Neuronal stem cell (in vitro differentiated cells): ENCODE data around the gene PDCL2.

ENCODE experiments used
- DNase-seq: peaks from one replicate; pipeline ENCODE4 v3.0.0-alpha.2; 2013; ENCODE audit warnings: low spot score
- H2AFZ ChIP-seq: one replicate; pipeline ENCODE4 v1.6.1; 2013; ENCODE audit warnings: mild to moderate bottlenecking, low read length, inconsistent platforms
- H2AK5ac ChIP-seq: 2 replicates; pipeline ENCODE4 v1.6.1; 2013; ENCODE audit warnings: low read depth, mild to moderate bottlenecking, inconsistent platforms, low read length, moderate library complexity, mixed read lengths
- H2BK120ac ChIP-seq: 2 replicates; pipeline ENCODE4 v1.6.1; 2013; ENCODE audit warnings: low read depth, mild to moderate bottlenecking, inconsistent platforms, low read length, moderate library complexity, mixed read lengths
- H2BK12ac ChIP-seq: one replicate; pipeline ENCODE4 v1.6.1; 2013; ENCODE audit warnings: low read length, inconsistent platforms
- H2BK15ac ChIP-seq: 2 replicates; pipeline ENCODE4 v1.6.1; 2013; ENCODE audit warnings: mild to moderate bottlenecking, low read length, inconsistent platforms, mixed read lengths
- H2BK5ac ChIP-seq: one replicate; pipeline ENCODE4 v1.6.1; 2013; ENCODE audit warnings: inconsistent platforms, mild to moderate bottlenecking, low read length, moderate library complexity
- H3K14ac ChIP-seq: one replicate; pipeline ENCODE4 v1.6.1; 2013; ENCODE audit warnings: low read length, inconsistent platforms
- H3K18ac ChIP-seq: 2 replicates; pipeline ENCODE4 v1.6.1; 2013; ENCODE audit warnings: low read length, inconsistent platforms
- H3K23ac ChIP-seq: 2 replicates; pipeline ENCODE4 v1.6.1; 2013; ENCODE audit warnings: low read depth, mild to moderate bottlenecking, mixed read lengths, low read length, inconsistent platforms; ENCODE audit not compliant: poor library complexity
- H3K27ac ChIP-seq: replicated peaks from 3 replicates; pipeline ENCODE4 v1.5.1; 2013; ENCODE audit warnings: low read length, inconsistent platforms
- H3K27me3 ChIP-seq, 3 experiments: 2 replicates each; pipeline ENCODE4 v1.6.1; 2013; ENCODE audit warnings: low read length in 3 of 3, mild to moderate bottlenecking in 2 of 3, inconsistent platforms in 1 of 3, low read depth in 1 of 3, mixed read lengths in 1 of 3, moderate library complexity in 1 of 3; ENCODE audit not compliant: control insufficient read depth in 3 of 3, insufficient read depth in 3 of 3
- H3K36me3 ChIP-seq, 2 donors: replicated peaks in 1 of 2; 2 replicates each; pipeline ENCODE4 v1.6.1; 2013; ENCODE audit warnings: low read length in 2 of 2; ENCODE audit not compliant: control insufficient read depth in 2 of 2, insufficient read depth in 2 of 2
- H3K4ac ChIP-seq: 2 replicates; pipeline ENCODE4 v1.6.1; 2013; ENCODE audit warnings: inconsistent platforms, mild to moderate bottlenecking, low read length, moderate library complexity
- H3K4me1 ChIP-seq, 2 donors: 1 replicate in 1 of 2; 2 replicates in 1 of 2; pipeline ENCODE4 v1.6.1; 2013; ENCODE audit warnings: low read length in 2 of 2, low read depth in 1 of 2; ENCODE audit not compliant: control insufficient read depth in 2 of 2, insufficient read depth in 1 of 2
- H3K4me2 ChIP-seq: one replicate; pipeline ENCODE4 v1.6.1; 2013; ENCODE audit warnings: mild to moderate bottlenecking, low read length, inconsistent platforms; ENCODE audit not compliant: insufficient read depth, poor library complexity, severe bottlenecking
- H3K4me3 ChIP-seq, 2 donors: 2 replicates each; pipeline ENCODE4 v1.5.1; 2013; ENCODE audit warnings: low read length in 2 of 2, mild to moderate bottlenecking in 2 of 2, inconsistent platforms in 1 of 2, moderate library complexity in 1 of 2
- H3K79me1 ChIP-seq: one replicate; pipeline ENCODE4 v1.6.1; 2013; ENCODE audit warnings: low read depth, mild to moderate bottlenecking, inconsistent platforms, low read length, moderate library complexity
- H3K9ac ChIP-seq: one replicate; pipeline ENCODE4 v1.6.1; 2013; ENCODE audit warnings: mild to moderate bottlenecking, low read depth, low read length, inconsistent platforms; ENCODE audit not compliant: poor library complexity
- H3K9me3 ChIP-seq, 2 donors: replicated peaks in 1 of 2; 2 replicates each; pipeline versions ENCODE3 to v1.6.1; 2013; ENCODE audit warnings: low read length in 2 of 2, mild to moderate bottlenecking in 2 of 2, inconsistent platforms in 1 of 2, low read depth in 1 of 2, mixed read lengths in 1 of 2, moderate library complexity in 1 of 2; ENCODE audit not compliant: control insufficient read depth in 2 of 2, insufficient read depth in 1 of 2
- H4K8ac ChIP-seq: one replicate; pipeline ENCODE4 v1.6.1; 2013; ENCODE audit warnings: low read depth, mild to moderate bottlenecking, inconsistent platforms, low read length, moderate library complexity
- H4K91ac ChIP-seq: one replicate; pipeline ENCODE4 v1.6.1; 2013; ENCODE audit warnings: low read length, low read depth, mild to moderate bottlenecking, inconsistent platforms; ENCODE audit not compliant: poor library complexity
- WGBS, 2 donors: extraction: QIAGEN DNeasy Blood & Tissue Kit; methylation state at CpG; one replicate each; pipeline ENCODE4 v1.1.7; 2013; ENCODE audit warnings: missing lambda C conversion rate in 2 of 2, mixed read lengths in 1 of 2; ENCODE audit not compliant: insufficient read length in 2 of 2, insufficient replicate concordance in 1 of 2; ENCODE audit errors: extremely low coverage in 2 of 2; 5-methylcytosine and 5-hydroxymethylcytosine counted together

Gene PDCL2

DNA sequence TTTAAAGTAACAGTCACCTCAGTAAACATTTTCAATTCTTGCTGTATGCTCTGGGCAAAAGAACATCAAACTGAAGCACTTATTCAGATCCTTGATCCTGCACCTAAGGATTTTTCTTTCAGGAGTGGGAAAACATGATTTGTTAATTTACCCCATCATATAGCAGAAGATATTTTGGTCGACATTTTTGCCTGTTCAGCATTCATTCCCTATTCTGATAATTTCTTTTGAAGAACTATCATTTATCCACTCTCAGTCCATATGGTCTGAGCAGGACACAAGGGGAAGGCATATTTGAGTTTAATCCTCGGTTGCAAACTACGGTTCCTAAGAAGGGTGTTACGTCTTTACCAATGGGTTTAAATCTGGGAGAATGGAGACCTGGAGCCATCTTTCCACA lies 44.1 kb downstream of the PDCL2 start:
- no peaks in the 10 kb centered on the region for H3K9me3 ChIP-seq
- DNase-seq: no peak
- no peak overlapping the region for H3K4me2 ChIP-seq
- H3K79me1 ChIP-seq: peaks cover 2% of the 10 kb centered on the region
- no peak overlapping the region for H3K4ac ChIP-seq
- no peak overlapping the region for H4K8ac ChIP-seq
- no peak overlapping the region for H2BK12ac ChIP-seq
- no peak overlapping the region for H4K91ac ChIP-seq
- H3K4me1 ChIP-seq: peaks cover 0 to 10% of the 10 kb centered on the region in 2 donors
- peak overlapping the region; percentile 98 for H2AFZ ChIP-seq
- H2AK5ac ChIP-seq: no peak overlapping the region
- H3K18ac ChIP-seq: no peak overlapping the region
- no peak overlapping the region for H3K9ac ChIP-seq
- H2BK15ac ChIP-seq: no peak overlapping the region
- H2BK120ac ChIP-seq: no peak overlapping the region
- no peaks in the 10 kb centered on the region for H3K27me3 ChIP-seq
- H3K14ac ChIP-seq: no peak overlapping the region
- no peak overlapping the region for H3K27ac ChIP-seq
- H3K36me3 ChIP-seq: no peaks in the 10 kb centered on the region
- no peak overlapping the region for H2BK5ac ChIP-seq
- no CpG with 5 or more reads among the region's 4 CpGs for WGBS, 2 donors
- no peak overlapping the region for H3K23ac ChIP-seq
- peak overlapping the region in 1 of 2 donors; percentile 82 for H3K4me3 ChIP-seq

- Histone ChIP-seq H3K79me1 (peaks cover 2% of the 10 kb centered on the region), H3K27me3 (no peaks in the 10 kb centered on the region), H3K27ac (peak overlapping the region; percentile 88), H3K4ac (no peak overlapping the region), H2BK12ac (no peak overlapping the region), H2AFZ (peak overlapping the region; percentile 98), H3K23ac (no peak overlapping the region), H3K36me3 (no peaks in the 10 kb centered on the region), H2BK15ac (no peak overlapping the region), H3K14ac (no peak overlapping the region), H3K9ac (peak overlapping the region; percentile 85), H3K18ac (peak overlapping the region; percentile 96), H3K4me3 (peak overlapping the region; percentile 82 to 90), H4K91ac (no peak overlapping the region), H4K8ac (no peak overlapping the region), H3K4me1 (peaks cover 0 to 10% of the 10 kb centered on the region in 2 donors), H2AK5ac (no peak overlapping the region), H3K9me3 (no peaks in the 10 kb centered on the region), H2BK5ac (peak overlapping the region; percentile 94), H3K4me2 (peak overlapping the region; percentile 69), H2BK120ac (no peak overlapping the region)
- WGBS, 2 donors: no CpG with 5 or more reads among the region's 10 CpGs
- no peak for DNase-seq
These were observed 44.6 kb downstream of the PDCL2 start for GRCh38 chr4:55547466-55547770.

DNA sequence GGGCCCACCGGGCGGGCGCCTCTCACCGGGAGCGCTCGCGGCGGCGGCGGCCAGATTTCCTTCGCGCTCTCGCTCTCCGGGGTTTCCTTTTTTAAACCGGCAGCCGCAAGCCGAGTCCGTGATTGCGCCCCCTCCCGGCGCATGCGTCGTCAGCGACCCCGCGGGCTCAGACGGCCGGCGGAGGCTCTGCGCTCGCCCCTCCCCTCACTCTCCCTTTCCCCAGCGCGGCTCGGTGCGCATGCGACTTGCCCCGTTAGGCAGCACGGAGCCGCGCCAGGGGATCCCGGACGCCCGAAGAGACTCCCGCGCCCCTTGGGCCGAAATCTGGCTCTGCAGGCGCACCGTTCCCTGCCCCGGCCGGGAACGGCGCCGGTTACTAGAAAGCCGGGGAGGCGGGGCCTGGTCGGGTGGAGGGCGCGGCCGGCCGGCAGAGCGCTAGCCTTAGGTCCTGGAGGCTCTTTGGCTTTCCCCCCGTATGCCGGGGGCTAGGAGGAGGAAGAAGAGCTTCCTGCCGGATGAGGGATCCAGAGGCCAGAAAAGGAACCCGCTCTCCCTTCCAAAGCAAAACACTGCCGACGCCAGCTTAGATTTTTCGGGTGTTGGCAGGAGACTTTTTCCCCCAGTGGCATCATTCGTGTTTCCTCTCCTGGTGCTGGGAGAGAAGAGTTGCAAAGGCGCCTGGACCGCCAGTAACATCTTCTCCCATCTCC lies 45.1 kb downstream of the PDCL2 start, which contains the start of gene CLOCK:
CLOCK (minus strand) TSS at position 154 of the 710 bp plus-strand sequence. CDS start 64,124 bp downstream, outside the sequence.
- H2AK5ac ChIP-seq: no peak within 1 kb of the TSS
- H3K4me1 ChIP-seq: peaks cover 0 to 10% of the 10 kb centered on the region in 2 donors
- H2AFZ ChIP-seq: peak within 1 kb of the TSS; percentile 98
- H3K18ac ChIP-seq: peak within 1 kb of the TSS; percentile 96
- H2BK5ac ChIP-seq: peak within 1 kb of the TSS; percentile 94
- H2BK15ac ChIP-seq: no peak within 1 kb of the TSS
- H3K27ac ChIP-seq: peak within 1 kb of the TSS; percentile 88
- peaks cover 2% of the 10 kb centered on the region for H3K79me1 ChIP-seq
- peak within 1 kb of the TSS; percentile 98 for H3K23ac ChIP-seq
- H3K14ac ChIP-seq: peak within 1 kb of the TSS; percentile 94
- peak; percentile 92 for DNase-seq
- H3K9me3 ChIP-seq: no peaks in the 10 kb centered on the region
- H3K27me3 ChIP-seq: no peaks in the 10 kb centered on the region
- H3K36me3 ChIP-seq: no peaks in the 10 kb centered on the region
- no CpG with 5 or more reads among the region's 71 CpGs for WGBS, 2 donors
- H3K4me3 ChIP-seq: peak within 1 kb of the TSS; percentile 82 to 90
- peak within 1 kb of the TSS; percentile 72 for H3K4me2 ChIP-seq
- H3K4ac ChIP-seq: peak within 1 kb of the TSS; percentile 23
- H2BK12ac ChIP-seq: no peak within 1 kb of the TSS
- H4K8ac ChIP-seq: peak within 1 kb of the TSS; percentile 43
- no peak within 1 kb of the TSS for H2BK120ac ChIP-seq
- peak within 1 kb of the TSS; percentile 86 for H3K9ac ChIP-seq
- H4K91ac ChIP-seq: no peak within 1 kb of the TSS

DNA sequence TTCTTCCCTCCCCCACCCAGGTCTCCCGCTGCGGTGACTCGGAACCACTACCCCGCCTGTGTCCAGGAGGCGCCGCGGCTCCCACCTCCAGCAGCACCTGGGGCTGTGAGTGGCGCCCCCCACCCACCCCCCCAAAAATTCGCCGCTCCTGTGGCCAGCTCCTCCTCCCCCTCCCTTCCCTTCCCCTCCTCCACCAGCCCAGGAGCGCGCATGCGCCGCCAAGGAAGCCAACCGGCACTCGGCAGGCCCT lies 45.6 kb downstream of the PDCL2 start:
- Histone ChIP-seq H2AK5ac (no peak overlapping the region), H3K27ac (peak overlapping the region; percentile 88), H3K18ac (peak overlapping the region; percentile 96), H4K8ac (no peak overlapping the region), H3K36me3 (no peaks in the 10 kb centered on the region), H2BK5ac (peak overlapping the region; percentile 94), H3K9ac (peak overlapping the region; percentile 81), H3K9me3 (no peaks in the 10 kb centered on the region), H3K27me3 (no peaks in the 10 kb centered on the region), H3K4ac (no peak overlapping the region), H4K91ac (no peak overlapping the region), H2BK120ac (no peak overlapping the region), H3K14ac (no peak overlapping the region), H2AFZ (peak overlapping the region; percentile 98), H3K4me1 (peaks cover 0 to 10% of the 10 kb centered on the region in 2 donors), H3K4me3 (peak overlapping the region; percentile 82 to 90), H3K79me1 (peaks cover 2% of the 10 kb centered on the region), H2BK15ac (no peak overlapping the region), H3K4me2 (peak overlapping the region; percentile 69), H3K23ac (peak overlapping the region; percentile 98), H2BK12ac (no peak overlapping the region)
- WGBS, 2 donors: no CpG with 5 or more reads among the region's 16 CpGs
- no peak for DNase-seq
